Stimulated activated CD8-positive, alpha-beta memory T cell treated with anti-CD3 and anti-CD28 coated beads, Interleukin-12 subunit alpha, Interleukin-12 subunit beta, amount 100 ng/mL, for 1 hour (primary cell): ENCODE data around the gene XRCC4.

Experiments
- DNase-seq: peaks from one replicate; pipeline ENCODE4 v3.0.0-alpha.2; 2020; ENCODE audit warnings: low read depth

Gene XRCC4

DNA sequence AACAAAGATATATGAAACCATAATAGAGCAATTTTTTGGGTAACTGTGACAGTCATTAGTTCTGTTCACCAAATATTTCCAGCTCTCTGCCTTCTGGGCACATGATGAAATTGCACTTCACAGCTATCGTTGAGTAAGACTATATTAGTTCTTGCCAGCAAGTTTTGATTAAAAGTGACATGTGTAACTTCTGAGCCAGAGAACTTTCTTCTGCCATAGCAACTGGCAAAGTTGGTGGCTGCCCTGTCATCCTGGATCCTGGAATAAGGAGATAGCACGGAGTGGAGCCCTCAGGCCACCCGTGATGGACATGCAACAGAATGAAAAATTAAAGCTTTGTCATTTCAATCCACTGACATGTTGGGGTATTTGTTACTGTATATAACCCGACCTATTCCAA is 199.8 kb downstream of the XRCC4 start:
- no peak for DNase-seq

DNA sequence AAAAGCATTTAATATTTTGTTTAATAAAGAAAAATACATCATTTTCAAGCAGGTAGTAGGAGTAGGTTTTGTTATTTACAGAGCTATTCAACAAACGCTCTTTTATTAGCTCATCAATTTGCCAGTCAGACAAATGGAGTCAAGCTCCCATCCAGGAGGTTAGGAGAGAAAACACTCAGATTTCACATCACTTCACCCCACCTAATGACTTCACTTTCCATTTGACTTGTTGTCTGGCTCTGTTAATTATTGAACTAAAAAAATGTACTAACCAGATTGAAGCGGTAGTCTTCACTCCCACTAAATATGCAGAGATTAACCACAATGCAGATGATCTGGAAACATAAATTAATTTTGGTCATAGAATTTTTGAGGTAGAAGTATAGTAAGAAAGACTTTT is 200.6 kb downstream of the XRCC4 start:
- no peak for DNase-seq

DNA sequence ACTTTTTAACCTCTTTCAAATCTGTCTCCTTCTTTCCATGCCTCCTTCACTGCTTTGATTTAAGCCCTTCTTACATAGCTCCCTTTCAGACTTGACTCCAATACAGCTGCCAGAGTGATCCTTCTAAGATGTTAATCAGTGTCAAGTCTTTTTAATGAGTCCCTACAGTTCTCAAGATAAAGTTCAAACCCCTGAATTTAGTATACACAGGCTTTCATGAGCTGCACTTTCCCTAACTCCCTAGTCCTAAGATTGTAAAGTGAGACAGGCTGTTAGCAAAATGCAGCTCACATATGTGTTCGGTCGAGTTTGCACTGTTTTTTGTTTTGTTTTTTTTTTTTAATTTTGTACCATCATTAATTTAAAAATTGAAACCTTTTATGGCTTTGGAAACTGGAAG is 203.8 kb downstream of the XRCC4 start:
- no peak for DNase-seq

DNA sequence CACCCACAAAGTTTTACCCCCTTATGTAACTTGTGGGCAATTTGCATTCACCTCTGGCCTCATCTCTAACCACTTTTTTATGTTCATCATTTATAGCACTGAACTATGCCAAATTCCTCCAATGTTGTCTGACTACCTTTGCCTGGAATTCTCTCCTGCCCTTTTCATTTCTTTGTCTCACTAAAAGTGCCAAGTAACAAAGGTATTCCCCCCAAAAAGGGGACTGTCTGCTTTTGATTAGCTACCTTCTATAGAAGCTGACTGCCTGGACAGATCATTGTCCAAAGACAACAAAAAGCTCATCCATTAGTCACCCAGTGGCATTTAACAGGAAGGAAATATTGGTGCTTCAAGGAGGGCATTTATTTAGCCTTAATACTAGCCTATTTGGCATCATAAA is 204.3 kb downstream of the XRCC4 start:
- no peak for DNase-seq

DNA sequence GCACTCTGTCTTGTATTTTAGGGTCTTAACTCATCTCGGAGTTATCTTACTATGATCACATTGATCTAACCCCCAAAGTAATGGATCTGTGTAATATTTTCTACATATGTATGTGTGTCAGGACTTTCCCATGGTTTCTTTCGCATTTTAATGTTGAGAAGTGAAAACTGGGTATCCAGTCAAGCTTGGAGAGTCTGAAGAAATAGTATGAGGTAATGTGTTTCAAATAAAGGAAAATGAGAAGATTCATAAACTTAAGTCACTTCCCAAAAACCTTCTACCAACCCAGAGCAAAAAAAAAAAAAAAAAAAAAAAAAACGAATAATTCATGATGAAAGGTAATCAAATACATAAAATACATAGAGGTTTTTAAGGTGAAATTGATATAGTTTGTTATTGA is 206.4 kb downstream of the XRCC4 start:
- DNase-seq = no peak

DNA sequence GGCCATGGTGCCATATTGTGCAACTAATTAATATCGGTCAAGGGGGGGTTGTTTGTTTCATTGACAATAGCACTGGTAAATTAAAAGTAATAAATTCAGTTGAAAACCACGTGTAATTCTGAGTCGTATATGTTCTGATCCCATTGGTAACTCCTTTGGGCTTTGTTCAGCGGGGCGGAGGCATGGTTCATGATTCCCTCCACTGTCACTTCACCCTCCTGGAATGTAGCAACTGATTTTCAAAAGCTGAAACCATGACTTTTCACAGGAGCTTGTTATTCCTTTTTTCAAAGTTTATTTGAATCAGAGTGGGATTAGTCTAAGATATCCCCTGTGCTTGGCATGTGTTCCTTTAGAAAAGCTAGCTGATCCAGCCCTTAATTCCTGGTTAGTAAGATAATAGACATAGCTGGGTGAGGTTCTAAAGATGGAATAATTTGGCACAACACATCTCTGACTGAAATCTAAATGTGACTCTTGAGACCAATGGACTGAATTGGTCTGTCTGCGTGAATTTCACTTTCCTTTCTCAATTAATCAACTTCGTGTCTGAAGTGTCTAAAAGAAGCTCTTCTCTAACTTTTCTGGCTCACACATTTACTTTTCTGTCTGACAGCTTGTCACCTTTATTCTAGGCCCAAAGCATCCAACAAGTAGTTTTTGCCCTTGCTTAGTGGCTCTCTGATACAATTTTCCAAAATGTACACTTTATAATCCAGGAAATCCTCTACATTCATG is 208.5 kb downstream of the XRCC4 start:
- no peak for DNase-seq

DNA sequence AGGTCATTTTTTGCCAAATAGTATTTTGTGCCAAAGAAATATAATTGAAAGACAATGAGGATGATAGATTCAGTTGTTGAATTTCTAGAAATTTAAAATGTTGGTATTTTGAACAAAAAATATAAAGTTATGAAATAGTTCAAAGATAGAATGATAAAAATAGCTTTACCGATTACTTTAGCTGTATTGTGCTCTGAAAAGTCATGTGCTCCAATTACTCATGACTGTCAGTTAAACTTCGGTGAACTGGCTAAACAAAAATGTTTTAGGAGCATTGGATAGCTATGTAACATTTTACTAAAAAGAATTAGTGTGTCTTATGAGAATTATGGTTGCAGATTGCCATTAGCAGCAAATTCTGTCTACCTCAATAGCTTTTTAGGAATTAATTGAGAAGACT is 216.9 kb downstream of the XRCC4 start:
- no peak for DNase-seq

DNA sequence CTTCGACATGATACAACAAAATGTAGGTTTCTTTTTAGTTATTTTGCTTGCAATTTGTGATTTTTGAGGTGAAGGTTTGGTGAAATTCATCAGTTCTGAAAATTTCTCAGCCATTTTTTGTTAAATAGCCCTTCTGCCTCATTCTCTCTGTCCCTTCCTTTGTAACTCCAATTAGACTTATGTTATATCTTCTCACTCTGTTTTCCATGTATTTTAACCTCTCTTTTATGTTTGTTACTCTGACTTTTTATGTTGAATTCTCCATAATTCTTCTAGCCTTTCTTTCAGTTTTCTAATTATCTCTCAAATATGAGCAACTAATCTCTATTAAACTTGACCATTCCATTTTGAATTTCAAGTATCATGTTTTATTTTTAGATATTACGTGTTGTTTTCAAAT is 222.0 kb downstream of the XRCC4 start:
- no peak for DNase-seq

DNA sequence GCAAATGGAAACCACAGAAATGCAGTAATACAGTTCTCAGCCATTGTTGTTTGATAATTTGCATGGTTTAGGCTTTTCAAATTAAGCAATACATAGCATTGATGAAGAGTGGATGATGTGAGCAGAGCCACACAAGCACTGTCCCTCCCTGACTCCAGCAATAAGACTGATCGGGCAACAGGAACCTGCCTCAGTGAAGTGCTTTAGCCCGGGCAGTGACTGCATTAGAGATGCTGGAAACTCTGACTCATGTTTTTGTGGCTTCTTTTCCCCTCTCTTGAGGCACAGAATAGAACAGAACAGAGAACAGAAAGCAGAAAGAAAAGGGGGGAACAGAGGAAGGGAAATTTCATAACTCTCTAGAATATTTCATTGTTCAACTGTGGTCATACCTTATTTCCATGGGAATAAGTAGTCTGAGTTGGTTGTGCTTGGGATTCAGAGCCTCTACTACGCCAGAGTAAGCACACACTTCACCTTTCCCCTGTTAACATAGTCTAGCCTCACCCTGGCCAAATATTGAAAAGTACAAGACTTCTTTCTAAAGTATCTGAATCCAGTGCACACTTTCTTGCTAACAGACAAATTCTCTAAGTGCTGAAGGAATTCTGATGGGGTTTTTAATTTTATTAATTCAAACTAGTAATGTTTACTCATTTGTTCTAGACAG is 229.4 kb downstream of the XRCC4 start:
- no peak for DNase-seq

DNA sequence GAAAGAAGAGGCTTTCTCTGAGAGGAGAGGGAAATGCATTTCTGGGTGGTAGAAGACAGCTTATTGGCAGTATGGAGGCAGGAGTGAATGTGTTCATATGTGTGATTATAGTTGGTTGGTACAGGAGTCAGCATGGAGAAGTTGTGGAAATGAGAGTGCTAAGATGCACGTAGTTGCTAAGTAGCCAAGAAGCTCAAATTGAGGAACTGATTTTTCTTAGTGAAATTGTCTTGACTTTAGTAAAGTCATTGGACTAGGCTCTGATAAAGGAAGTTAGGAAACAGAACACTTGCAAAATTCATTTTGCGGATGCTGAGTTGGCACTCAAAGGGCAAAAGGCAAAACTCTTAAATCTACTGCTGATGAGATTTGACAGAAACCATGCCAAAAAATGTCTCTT is 235.3 kb downstream of the XRCC4 start:
- DNase-seq = no peak

DNA sequence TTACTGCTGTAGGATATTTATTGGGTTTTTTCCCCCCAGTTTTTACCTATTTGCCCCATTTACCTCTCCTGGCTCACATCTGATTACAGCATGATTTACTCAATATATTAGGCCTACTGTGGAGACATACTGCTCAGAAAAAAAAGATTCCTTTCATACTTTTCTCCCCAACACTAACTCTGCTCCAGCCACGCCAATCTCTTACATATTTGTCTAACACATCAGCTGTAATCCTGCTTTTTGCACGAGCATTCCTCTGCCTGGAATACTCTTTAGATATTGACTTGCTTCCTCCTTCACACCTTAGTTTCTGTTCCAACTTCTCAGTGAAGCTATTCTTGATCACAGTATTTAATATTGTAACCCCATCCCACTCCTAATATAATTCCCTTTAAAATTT is 236.1 kb downstream of the XRCC4 start:
- DNase-seq = no peak

DNA sequence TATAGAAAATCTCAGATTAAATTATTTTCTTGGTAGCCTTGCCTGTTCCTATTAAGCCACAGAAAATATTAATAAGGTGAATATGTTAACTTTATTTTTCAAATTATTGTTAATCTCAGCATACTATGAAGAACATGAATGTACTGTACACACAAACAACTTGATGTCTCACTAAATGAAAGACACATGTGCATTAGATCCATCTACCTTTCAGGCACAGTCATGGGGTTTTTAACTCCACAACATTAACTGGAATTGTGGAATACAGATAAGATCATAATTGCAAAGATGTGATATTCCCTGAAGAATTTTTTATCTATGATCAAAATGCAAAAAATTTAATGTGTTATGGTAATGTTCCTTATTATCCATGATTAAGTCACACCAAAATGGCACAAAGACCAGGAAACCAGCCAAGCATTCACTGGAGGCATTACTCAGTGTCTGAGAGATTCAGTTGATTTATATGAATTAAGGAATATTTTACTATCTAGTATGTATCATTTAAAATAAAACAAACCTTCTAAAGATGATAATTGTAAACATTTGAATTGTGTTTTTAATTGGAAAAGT is 244.2 kb downstream of the XRCC4 start:
- DNase-seq = no peak

DNA sequence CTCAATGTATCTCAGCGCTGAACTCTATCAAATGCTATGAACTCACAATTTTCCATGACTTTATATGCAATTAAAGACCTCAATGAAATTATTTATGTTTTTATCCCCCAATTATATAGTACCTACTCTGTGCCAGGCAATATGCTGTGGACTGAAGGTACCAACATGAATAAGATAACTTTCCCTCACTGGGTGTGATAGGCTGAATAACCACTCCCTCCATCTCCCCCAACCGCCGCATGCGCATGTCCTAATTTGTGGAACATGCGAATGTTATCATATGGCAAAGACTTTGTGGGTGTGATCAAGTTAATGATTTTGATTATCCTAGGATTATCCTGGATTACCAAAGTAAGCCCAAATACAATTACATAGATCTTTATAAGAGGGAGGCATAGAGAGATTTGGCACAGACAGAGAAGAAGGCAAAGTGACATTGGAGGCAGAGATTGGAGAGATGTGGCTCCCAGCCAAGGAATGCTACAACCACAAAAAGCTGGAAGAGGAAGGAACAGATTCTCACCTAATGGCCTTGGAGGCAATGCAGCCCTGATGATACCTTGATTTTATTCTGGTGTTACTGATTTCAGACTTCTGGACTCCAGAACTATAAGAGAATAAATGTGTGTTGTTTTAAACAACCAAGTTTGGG is 245.1 kb downstream of the XRCC4 start:
- no peak for DNase-seq

DNA sequence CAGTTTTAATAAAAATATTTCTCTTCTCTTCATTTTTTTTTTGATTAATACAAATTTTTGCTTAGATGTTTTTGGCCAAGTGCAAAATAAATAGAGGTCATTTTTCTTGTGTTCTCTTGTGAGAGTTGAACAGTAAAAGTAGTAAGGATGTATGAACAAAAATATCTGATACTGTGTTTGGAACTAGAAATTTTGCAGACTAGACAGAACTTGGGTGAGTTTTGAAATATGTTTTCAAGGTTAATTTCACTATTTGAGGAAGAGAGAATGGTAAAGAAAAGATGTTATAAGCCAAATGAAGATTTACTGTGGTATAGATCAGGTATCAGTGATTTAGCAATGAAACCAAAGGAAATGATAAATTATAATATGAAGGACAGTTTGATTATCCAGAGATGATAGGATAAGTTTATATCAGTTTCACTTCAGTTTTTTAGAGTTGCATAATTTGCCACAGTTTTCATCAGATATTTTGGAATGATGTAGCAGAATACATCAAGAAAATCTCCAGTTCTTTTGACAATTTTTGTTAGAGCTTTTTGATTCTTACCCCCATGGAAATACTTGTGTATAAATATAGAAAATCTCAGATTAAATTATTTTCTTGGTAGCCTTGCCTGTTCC is 246.3 kb downstream of the XRCC4 start:
- DNase-seq = no peak

DNA sequence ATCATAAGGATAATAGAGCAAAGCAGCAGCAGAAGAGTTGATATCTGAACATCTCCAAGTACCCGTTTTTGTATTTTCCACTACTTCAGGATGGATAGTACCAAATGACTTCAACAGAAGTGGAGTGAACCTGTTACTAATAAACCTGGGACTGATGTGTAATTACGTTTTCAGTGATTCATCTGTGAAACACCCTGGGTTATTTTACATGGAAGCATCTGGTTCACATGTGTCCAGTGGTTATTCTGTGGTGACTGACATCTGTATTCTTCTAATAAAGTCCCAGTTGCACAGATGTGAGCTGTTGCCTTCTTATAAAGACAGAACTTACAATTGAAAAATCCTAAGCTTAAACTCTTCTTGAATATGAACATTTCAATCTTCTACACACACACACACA is 254.5 kb downstream of the XRCC4 start:
- DNase-seq = no peak

DNA sequence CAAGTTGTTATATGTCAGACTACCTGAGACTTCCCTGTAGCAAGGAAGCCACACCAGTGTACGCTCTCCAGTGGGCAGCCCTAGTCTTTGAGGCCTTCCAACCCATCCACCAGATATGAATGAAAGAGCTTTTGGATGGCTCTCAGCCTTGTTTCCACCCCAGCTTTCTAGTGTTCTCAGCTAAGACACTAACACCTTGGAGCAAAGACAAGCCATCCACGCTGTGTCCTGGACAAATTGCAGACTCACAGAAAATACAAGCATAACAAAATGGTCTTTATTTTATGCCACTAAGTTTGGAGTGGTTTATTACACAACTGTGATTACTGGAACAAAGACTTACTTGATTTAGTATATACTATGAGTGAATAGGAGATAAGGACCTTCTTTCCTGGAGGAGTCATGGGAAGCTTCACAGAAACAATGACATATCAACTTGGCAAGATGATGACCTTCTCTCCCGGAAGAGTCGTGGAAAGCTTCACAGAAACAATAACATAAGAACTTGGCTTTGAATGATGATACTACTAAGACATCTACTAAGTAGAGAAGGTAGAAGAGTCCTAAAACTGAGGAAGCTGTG is 260.2 kb downstream of the XRCC4 start:
- DNase-seq = no peak

DNA sequence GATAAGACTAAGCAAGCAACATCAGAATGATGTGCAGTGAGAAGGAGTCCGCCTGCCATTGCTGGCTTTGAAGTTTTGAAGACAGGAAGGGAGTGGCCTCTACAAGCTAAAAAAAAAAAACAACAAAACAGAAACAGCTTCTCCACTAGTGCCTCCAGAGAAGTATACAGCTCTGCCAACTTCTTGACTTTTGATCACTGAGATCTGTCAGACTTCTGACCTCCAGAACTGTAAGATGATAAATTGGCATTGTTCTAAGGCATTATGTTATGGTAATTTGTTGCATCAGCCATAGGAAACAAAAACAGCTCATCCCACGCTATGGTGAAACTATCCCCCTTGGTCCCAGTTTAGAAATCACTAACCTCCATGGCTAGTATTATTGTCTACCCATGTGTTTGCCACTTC is 263.2 kb downstream of the XRCC4 start:
- DNase-seq = no peak

DNA sequence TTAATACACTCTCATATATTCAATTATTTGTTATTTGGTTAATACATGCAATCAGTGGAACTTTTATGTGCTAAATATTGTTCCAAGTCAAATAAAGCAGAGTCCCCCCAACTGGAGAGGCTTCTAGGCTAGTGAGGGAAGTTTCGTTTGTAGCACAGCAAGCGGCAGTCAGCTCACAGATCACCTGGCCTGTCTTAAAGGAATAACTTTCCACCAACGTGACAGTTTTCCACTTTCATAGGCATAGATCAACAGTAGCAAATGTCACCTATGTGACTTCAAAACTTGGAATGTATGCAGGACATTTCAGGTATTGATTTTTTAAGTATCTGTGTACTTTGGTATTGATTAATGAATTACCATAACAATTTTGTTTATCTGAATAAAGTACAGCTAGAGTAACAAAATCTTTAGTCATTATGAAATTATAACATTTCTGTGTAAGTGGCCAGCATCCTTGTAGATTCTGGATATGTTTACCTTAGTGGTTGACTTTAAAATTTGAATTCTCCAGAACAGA is 264.5 kb downstream of the XRCC4 start:
- no peak for DNase-seq

DNA sequence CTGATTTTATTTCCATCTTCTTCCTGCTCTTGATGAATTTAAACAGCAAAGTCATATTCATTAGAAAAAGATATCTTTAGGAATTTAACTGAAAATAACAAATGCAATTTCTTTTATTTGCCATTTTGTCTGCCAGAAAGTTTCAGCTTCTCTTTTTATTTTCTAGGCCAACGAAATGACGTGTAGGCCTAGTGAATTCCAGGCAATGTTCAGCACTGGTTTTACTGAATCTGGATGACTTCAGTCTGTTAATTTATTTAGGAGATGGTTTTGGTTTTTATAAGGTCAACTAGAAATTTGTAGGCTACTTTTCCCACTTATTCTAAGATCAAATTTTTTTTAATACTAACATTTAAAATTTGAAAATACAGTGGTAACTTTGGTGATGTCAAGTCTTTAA is 265.1 kb downstream of the XRCC4 start:
- DNase-seq = no peak

DNA sequence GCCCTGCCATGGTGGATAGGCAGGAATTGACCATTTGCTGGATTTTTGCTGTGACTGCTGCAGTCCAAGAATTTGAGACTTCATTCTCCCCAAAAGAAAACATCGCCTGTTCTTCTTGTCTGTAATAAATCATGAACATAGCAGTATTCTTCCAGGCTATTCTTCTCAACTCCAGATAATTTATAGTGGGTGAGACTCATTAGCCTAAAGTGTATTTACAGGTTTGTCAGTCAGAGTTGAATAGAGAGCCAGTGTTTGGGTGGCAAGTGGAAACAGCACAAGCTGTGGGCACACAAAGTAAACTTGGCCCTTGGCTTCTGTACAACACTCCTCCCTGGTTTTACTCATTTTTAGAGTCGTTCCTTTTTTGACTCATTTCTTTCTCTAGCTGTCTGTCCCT is 266.0 kb downstream of the XRCC4 start:
- no peak for DNase-seq

DNA sequence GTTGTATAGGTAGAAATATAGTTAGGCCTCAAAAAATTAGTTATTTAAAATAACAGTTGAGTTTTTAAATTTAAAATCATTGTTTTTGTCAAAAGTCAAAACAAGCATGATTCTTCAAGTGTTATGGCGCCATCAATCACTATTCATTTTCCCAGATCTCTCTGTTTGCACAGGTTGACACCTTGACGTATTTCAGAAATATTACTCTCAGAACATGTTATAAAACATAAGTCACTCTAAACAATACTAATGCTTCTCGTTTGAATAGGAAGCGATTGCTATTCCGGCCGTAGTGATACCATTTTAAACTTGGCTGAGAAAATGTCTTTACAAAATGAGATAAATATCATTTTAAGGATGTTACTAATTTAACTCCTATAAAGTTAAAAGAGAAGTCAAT is 268.1 kb downstream of the XRCC4 start:
- no peak for DNase-seq

DNA sequence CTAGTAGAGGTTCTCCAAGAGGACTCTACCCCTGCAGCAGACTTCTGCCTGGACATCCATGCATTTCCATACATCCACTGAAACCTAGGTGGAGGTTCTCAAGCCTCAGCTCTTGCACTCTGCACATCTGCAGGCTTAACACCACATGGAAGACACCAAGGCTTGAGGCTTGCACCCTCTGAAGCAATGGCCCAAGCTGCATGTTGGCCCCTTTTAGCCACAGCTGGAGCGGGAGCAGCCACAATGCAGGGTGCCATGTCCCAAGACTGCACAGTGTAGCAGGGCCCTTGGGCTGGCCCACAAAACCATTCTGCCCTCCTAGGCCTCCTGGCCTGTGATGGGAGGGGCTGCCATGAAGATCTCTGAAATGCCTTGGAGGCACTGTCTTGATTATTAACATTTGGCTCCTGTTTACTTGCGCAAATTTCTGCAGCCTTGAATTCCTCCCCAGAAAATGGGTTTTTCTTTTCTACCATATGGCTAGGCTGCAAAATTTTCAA is 271.0 kb downstream of the XRCC4 start:
- DNase-seq = no peak
